Caco-2 (cell line): ENCODE measurements around the gene PIK3C2G. TPM values are rescaled to one million over a fixed set of nuclear protein-coding genes. Genes with fewer than 3 reads are reported as not detected.

Experiments used
- BruUV-seq: library from RNA; stranded (reverse); fragments of 400-500 nt; replicated peaks from 2 replicates; lab custom pipeline; 2021; lab: Mats Ljungman, UMichigan
- CTCF ChIA-PET: fragments of 300-600 bp; sonication (Branson Sonifier 250); formaldehyde crosslinking; loops from one replicate; lab custom pipeline; 2022; ENCODE audit warnings: antibody characterized with exemption; lab: Charles Lee
- POLR2A ChIA-PET: fragments of 300-600 bp; sonication (Branson Sonifier 250); formaldehyde crosslinking; loops from one replicate; lab custom pipeline; 2022; ENCODE audit warnings: antibody characterized with exemption; lab: Charles Lee
- DNase-seq, 2 experiments: peaks; one replicate each; pipeline versions ENCODE4 v3.0.0 to v3.0.0-alpha.2; 2020 to 2022
- H3K27me3 ChIP-seq: replicated peaks from 2 replicates; pipeline ENCODE4 v1.6.0; 2011; ENCODE audit warnings: low read length; ENCODE audit not compliant: control insufficient read depth, insufficient read depth
- H3K36me3 ChIP-seq: 2 replicates; pipeline ENCODE4 v1.5.1; 2011; ENCODE audit warnings: low read length; ENCODE audit not compliant: control insufficient read depth, insufficient read depth
- H3K4me1 ChIP-seq: fragments of 250-450 bp; sonication (Bioruptor Pico); 2 replicates; pipeline ENCODE4 v1.5.1; 2020; ENCODE audit warnings: mild to moderate bottlenecking
- H3K4me3 ChIP-seq: 2 replicates; pipeline ENCODE4 v1.5.1; 2011; ENCODE audit warnings: low read depth, mild to moderate bottlenecking, control low read depth, low read length
- H3K9me3 ChIP-seq: fragments of 250-450 bp; sonication (Bioruptor Pico); 2 replicates; pipeline ENCODE4 v1.5.1; 2020; ENCODE audit warnings: mild to moderate bottlenecking, moderate library complexity
- H3K27ac Mint-ChIP-seq: one replicate; pipeline ENCODE4 v1.8.0; 2022; ENCODE audit warnings: mixed read lengths; ENCODE audit not compliant: unreplicated experiment
- H3K27me3 Mint-ChIP-seq: one replicate; pipeline ENCODE4 v1.8.0; 2022; ENCODE audit warnings: mixed read lengths; ENCODE audit not compliant: insufficient read depth, unreplicated experiment
- H3K36me3 Mint-ChIP-seq: one replicate; pipeline ENCODE4 v1.8.0; 2022; ENCODE audit warnings: mild to moderate bottlenecking, mixed read lengths; ENCODE audit not compliant: insufficient read depth, unreplicated experiment
- H3K4me1 Mint-ChIP-seq: one replicate; pipeline ENCODE4 v1.8.0; 2022; ENCODE audit warnings: low read depth, mixed read lengths; ENCODE audit not compliant: unreplicated experiment
- H3K4me3 Mint-ChIP-seq: one replicate; pipeline ENCODE4 v1.8.0; 2022; ENCODE audit warnings: mild to moderate bottlenecking, moderate library complexity, mixed read lengths; ENCODE audit not compliant: unreplicated experiment
- H3K9me3 Mint-ChIP-seq: one replicate; pipeline ENCODE4 v1.8.0; 2022; ENCODE audit warnings: mixed read lengths; ENCODE audit not compliant: unreplicated experiment
- CTCF ChIP-seq, 2 experiments: fragments of 200-600 bp in 1 of 2; IDR thresholded peaks; 1 replicate in 1 of 2; 2 replicates in 1 of 2; pipeline versions ENCODE4 v1.5.1 to v1.8.0; 2011 to 2022; ENCODE audit warnings: antibody characterized with exemption in 1 of 2, control low read depth in 1 of 2, inconsistent platforms in 1 of 2, low read depth in 1 of 2, low read length in 1 of 2, mild to moderate bottlenecking in 1 of 2, moderate library complexity in 1 of 2; ENCODE audit not compliant: insufficient read depth in 1 of 2, severe bottlenecking in 1 of 2, unreplicated experiment in 1 of 2
- intact Hi-C: fragments of 100-400 bp; cut with micrococcal nuclease; formaldehyde crosslinking; loops from one replicate; pipeline ENCODE4 v1.10.0; 2022; ENCODE audit not compliant: unreplicated experiment
- total RNA-seq: library from RNA; stranded (reverse); gene quantifications from 2 replicates; pipeline ENCODE4 v1.2.3, GENCODE V29; 2022

The PIK3C2G gene
- total RNA-seq, 1 experiment from 2014 or later, result not detected

- Mint-ChIP-seq H3K4me1 (no peaks in the 10 kb centered on the region), H3K36me3 (no peaks in the 10 kb centered on the region), H3K27ac (no peak overlapping the region), H3K4me3 (no peak overlapping the region), H3K9me3 (no peaks in the 10 kb centered on the region), H3K27me3 (no peaks in the 10 kb centered on the region)
- no peaks in the 10 kb centered on the region for H3K4me1 ChIP-seq
- BruUV-seq, result no TSS peak
- ChIA-PET POLR2A (no interaction called here), CTCF (no interaction called here)
- DNase-seq, result no peak
- no peaks in the 10 kb centered on the region for H3K9me3 ChIP-seq
- no peaks in the 10 kb centered on the region for H3K36me3 ChIP-seq
- no peaks in the 10 kb centered on the region for H3K27me3 ChIP-seq
- no peak for TF ChIP-seq CTCF (IDR thresholded peaks at IDR 0.05; ENCODE audit: insufficient read depth in 1 of 2, low read depth in 1 of 2, low read length in 1 of 2, severe bottlenecking in 1 of 2, unreplicated experiment in 1 of 2)
- intact Hi-C loops, result no loop called here
- H3K4me3 ChIP-seq, result no peak overlapping the region
Observed at GRCh38 chr12:18436170-18436569, 174.9 kb downstream of the PIK3C2G start.

DNA sequence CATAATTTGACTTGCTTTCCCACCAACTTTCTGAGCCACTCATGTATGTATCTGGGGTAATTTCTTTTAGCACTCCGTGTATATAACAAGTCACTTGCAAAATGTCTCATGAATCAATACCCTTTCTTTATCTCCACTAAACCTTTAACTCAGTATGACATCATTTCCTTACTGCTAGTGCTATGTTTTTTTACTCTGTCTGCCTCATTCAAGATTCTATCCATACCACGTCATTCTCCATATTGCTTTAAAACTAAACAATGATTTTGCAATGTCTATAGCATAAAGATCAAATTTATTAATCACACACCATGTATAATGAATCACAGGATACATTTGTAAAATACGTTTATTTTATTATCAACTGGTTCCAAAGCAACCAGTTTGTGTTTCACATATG, 178.2 kb downstream of the PIK3C2G start:
- POLR2A ChIA-PET, result no interaction called here
- H3K27me3 Mint-ChIP-seq, result no peaks in the 10 kb centered on the region
- no peak overlapping the region for H3K4me3 Mint-ChIP-seq
- H3K4me1 Mint-ChIP-seq, result no peaks in the 10 kb centered on the region
- BruUV-seq, result no TSS peak
- no peak overlapping the region for H3K4me3 ChIP-seq
- H3K27me3 ChIP-seq, result no peaks in the 10 kb centered on the region
- no peaks in the 10 kb centered on the region for H3K9me3 Mint-ChIP-seq
- DNase-seq, result no peak
- no peaks in the 10 kb centered on the region for H3K9me3 ChIP-seq
- no peaks in the 10 kb centered on the region for H3K36me3 ChIP-seq
- intact Hi-C loops, result no loop called here
- H3K36me3 Mint-ChIP-seq, result no peaks in the 10 kb centered on the region
- CTCF ChIA-PET, result no interaction called here
- no peak overlapping the region for H3K27ac Mint-ChIP-seq
- no peak for TF ChIP-seq CTCF (IDR thresholded peaks at IDR 0.05; ENCODE audit: insufficient read depth in 1 of 2, low read depth in 1 of 2, low read length in 1 of 2, severe bottlenecking in 1 of 2, unreplicated experiment in 1 of 2)
- no peaks in the 10 kb centered on the region for H3K4me1 ChIP-seq

DNA sequence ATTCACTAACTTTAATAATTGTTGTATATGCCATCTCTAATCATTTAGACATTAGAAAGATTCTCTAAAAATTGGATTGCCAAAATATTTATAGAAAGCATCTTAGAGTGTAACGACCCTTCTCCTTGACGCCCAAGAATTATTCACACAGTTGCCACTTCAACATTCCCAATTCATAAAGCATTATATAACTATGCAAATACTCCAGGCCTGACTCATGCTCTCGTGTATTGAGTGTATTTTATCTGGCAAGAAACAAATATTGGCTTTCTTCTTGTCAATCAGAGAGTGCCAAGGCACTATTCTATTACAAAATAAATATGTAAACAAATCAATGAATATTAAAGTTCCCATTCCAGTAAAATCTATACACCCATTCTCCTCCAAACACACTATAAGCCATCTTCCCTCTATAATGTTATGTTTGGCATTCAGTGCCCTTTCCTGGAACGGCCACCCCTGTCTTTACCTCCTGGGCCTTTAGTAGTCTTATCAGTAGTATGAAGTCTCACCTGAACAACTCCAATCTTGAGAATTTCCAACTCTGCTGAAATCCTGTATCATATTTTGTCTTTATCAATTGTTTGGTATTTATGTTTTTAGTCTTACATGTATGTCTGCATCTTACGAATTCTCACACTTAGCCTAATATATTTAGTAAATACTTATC, 182.6 kb downstream of the PIK3C2G start:
- H3K36me3 ChIP-seq, result no peaks in the 10 kb centered on the region
- H3K9me3 ChIP-seq, result no peaks in the 10 kb centered on the region
- H3K27ac Mint-ChIP-seq, result no peak overlapping the region
- no peaks in the 10 kb centered on the region for H3K9me3 Mint-ChIP-seq
- no TSS peak for BruUV-seq
- ChIA-PET CTCF (no interaction called here), POLR2A (no interaction called here)
- TF ChIP-seq CTCF (IDR thresholded peaks at IDR 0.05; ENCODE audit: insufficient read depth in 1 of 2, low read depth in 1 of 2, low read length in 1 of 2, severe bottlenecking in 1 of 2, unreplicated experiment in 1 of 2), result no peak
- DNase-seq, result no peak
- H3K4me3 ChIP-seq, result no peak overlapping the region
- H3K27me3 Mint-ChIP-seq, result no peaks in the 10 kb centered on the region
- H3K36me3 Mint-ChIP-seq, result no peaks in the 10 kb centered on the region
- no peak overlapping the region for H3K4me3 Mint-ChIP-seq
- H3K4me1 Mint-ChIP-seq, result no peaks in the 10 kb centered on the region
- no peaks in the 10 kb centered on the region for H3K4me1 ChIP-seq
- no peaks in the 10 kb centered on the region for H3K27me3 ChIP-seq
- intact Hi-C loops, result no loop called here
